HG03575 (cell line): ENCODE measurements around the gene TTLL12.

Source experiments
- ATAC-seq: cut with Tn5 transposase; IDR thresholded peaks from one replicate; pipeline ENCODE4 v1.9.1; 2021; ENCODE audit not compliant: unreplicated experiment, insufficient number of reproducible peaks, low FRiP score; ENCODE audit errors: extremely low read depth

Gene TTLL12

GRCh38 chr22:43142880-43143562 lies 43.9 kb downstream of the TTLL12 start, which contains the start of gene MCAT:
TSS of gene MCAT (minus strand) at chr22:43143398. CDS start at chr22:43143348, 50 bp downstream.
- ATAC-seq = no peak

GRCh38 chr22:43136801-43137200 lies 50.1 kb downstream of the TTLL12 start:
- no peak for ATAC-seq

GRCh38 chr22:43136255-43136654 lies 50.7 kb downstream of the TTLL12 start:
- no peak for ATAC-seq

- no peak for ATAC-seq
Measured at GRCh38 chr22:43135565-43135964, 51.4 kb downstream of the TTLL12 start.

GRCh38 chr22:43134553-43134952 lies 52.4 kb downstream of the TTLL12 start:
- ATAC-seq = no peak

GRCh38 chr22:43133401-43133800 lies 53.5 kb downstream of the TTLL12 start:
- no peak for ATAC-seq

GRCh38 chr22:43131773-43132501 lies 55.0 kb downstream of the TTLL12 start:
- ATAC-seq = no peak

GRCh38 chr22:43129426-43130425 lies 57.2 kb downstream of the TTLL12 start:
- no peak for ATAC-seq

- no peak for ATAC-seq
Measured at GRCh38 chr22:43128928-43129424, 58.0 kb downstream of the TTLL12 start.

GRCh38 chr22:43128116-43128515 lies 58.8 kb downstream of the TTLL12 start:
- no peak for ATAC-seq

GRCh38 chr22:43127166-43127908 lies 59.6 kb downstream of the TTLL12 start:
- no peak for ATAC-seq

GRCh38 chr22:43126501-43127165 lies 60.3 kb downstream of the TTLL12 start:
- ATAC-seq = no peak

GRCh38 chr22:43118953-43119458 lies 67.9 kb downstream of the TTLL12 start:
- no peak for ATAC-seq

GRCh38 chr22:43118024-43118849 lies 68.7 kb downstream of the TTLL12 start:
- no peak for ATAC-seq

GRCh38 chr22:43116932-43117331 lies 70.0 kb downstream of the TTLL12 start:
- no peak for ATAC-seq
